Vagina (tissue), 2 donors: ENCODE data around the gene LHFPL4.

Source experiments
- POLR2A ChIP-seq, 2 donors: fragments of 450-650 bp; IDR thresholded peaks; one replicate each; pipeline ENCODE4 v1.6.1; 2017; ENCODE audit warnings: antibody characterized with exemption in 2 of 2, mild to moderate bottlenecking in 2 of 2, moderate library complexity in 2 of 2
- POLR2AphosphoS5 ChIP-seq, 2 donors: sonication (generic); formaldehyde crosslinking; IDR thresholded peaks; one replicate each; pipeline ENCODE4 v1.9.0; 2017; ENCODE audit warnings: antibody characterized with exemption in 2 of 2, mild to moderate bottlenecking in 2 of 2, low read depth in 1 of 2; ENCODE audit not compliant: insufficient read depth in 1 of 2
- TF ChIP-seq, protein P1 (sequence below), 3 experiments: fragments of 450-650 bp in 2 of 3; fragments of 200-600 bp in 1 of 3; sonication (generic) in 1 of 3; IDR thresholded peaks; one replicate each; pipeline ENCODE4 v1.5.1; 2017 to 2019; ENCODE audit warnings: antibody characterized with exemption in 3 of 3, mild to moderate bottlenecking in 2 of 3, moderate library complexity in 2 of 3

DNA sequence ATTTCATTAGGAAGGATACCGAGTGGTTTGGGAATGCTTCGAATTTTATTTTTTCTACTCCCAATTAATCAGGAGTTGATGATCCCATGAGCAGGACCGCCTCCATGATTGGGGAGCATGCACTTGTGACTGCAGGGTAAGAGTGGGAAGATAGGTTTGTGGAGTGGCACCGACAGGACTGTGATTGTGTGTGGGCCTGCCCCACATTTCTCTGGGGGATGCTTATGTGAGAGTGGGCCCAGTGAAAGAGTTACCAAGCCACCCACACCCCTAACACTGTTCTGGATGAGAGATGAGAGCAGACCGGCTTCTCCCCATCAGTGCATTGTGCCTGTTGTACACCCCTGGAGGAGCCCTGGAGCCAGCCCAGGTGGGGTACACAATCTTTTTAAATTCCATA, 76.7 kb downstream of the LHFPL4 start:
- TF ChIP-seq, protein P1, sequence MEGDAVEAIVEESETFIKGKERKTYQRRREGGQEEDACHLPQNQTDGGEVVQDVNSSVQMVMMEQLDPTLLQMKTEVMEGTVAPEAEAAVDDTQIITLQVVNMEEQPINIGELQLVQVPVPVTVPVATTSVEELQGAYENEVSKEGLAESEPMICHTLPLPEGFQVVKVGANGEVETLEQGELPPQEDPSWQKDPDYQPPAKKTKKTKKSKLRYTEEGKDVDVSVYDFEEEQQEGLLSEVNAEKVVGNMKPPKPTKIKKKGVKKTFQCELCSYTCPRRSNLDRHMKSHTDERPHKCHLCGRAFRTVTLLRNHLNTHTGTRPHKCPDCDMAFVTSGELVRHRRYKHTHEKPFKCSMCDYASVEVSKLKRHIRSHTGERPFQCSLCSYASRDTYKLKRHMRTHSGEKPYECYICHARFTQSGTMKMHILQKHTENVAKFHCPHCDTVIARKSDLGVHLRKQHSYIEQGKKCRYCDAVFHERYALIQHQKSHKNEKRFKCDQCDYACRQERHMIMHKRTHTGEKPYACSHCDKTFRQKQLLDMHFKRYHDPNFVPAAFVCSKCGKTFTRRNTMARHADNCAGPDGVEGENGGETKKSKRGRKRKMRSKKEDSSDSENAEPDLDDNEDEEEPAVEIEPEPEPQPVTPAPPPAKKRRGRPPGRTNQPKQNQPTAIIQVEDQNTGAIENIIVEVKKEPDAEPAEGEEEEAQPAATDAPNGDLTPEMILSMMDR (IDR thresholded peaks at IDR 0.05), result no peak
- TF ChIP-seq POLR2A (IDR thresholded peaks at IDR 0.05), result no peak
- no peak for TF ChIP-seq POLR2AphosphoS5 (IDR thresholded peaks at IDR 0.05; ENCODE audit: insufficient read depth in 1 of 2, low read depth in 1 of 2)
